H9 (cell line): ENCODE measurements around the gene MGAT5. TPM values are rescaled to one million over a fixed set of nuclear protein-coding genes. Genes with fewer than 3 reads are reported as not detected.

Source experiments
- DNase-seq: peaks from one replicate; pipeline ENCODE4 v3.0.0-alpha.2; 2017
- H2AFZ ChIP-seq: one replicate; pipeline ENCODE4 v1.6.1; 2013; ENCODE audit warnings: mild to moderate bottlenecking, low read length, control low read depth, moderate library complexity
- H2AK5ac ChIP-seq: 2 replicates; pipeline ENCODE4 v1.6.1; 2013; ENCODE audit warnings: low read length, control low read depth, mixed read lengths; ENCODE audit not compliant: insufficient read length
- H2BK120ac ChIP-seq: one replicate; pipeline ENCODE4 v1.6.1; 2013; ENCODE audit warnings: low read depth, mild to moderate bottlenecking, low read length, control low read depth, inconsistent platforms; ENCODE audit not compliant: poor library complexity, severe bottlenecking
- H2BK12ac ChIP-seq: 2 replicates; pipeline ENCODE4 v1.6.1; 2013; ENCODE audit warnings: low read length, control low read depth, mixed read lengths, low read depth; ENCODE audit not compliant: insufficient read length
- H2BK15ac ChIP-seq: 2 replicates; pipeline ENCODE4 v1.6.1; 2013; ENCODE audit warnings: low read depth, low read length, control low read depth
- H2BK20ac ChIP-seq: one replicate; pipeline ENCODE4 v1.6.1; 2013; ENCODE audit warnings: low read depth, mild to moderate bottlenecking, low read length, control low read depth, inconsistent platforms; ENCODE audit not compliant: poor library complexity, severe bottlenecking
- H2BK5ac ChIP-seq: 2 replicates; pipeline ENCODE4 v1.6.1; 2013; ENCODE audit warnings: low read length, control low read depth, mixed read lengths; ENCODE audit not compliant: insufficient read length
- H3K14ac ChIP-seq: 2 replicates; pipeline ENCODE4 v1.6.1; 2013; ENCODE audit warnings: low read length, control low read depth; ENCODE audit not compliant: insufficient read depth
- H3K18ac ChIP-seq: 2 replicates; pipeline ENCODE4 v1.6.1; 2013; ENCODE audit warnings: low read depth, mild to moderate bottlenecking, mixed read lengths, low read length, control low read depth; ENCODE audit not compliant: insufficient read length
- H3K23ac ChIP-seq: 2 replicates; pipeline ENCODE4 v1.6.1; 2013; ENCODE audit warnings: low read length, control low read depth, mixed read lengths, low read depth; ENCODE audit not compliant: insufficient read length
- H3K23me2 ChIP-seq: 2 replicates; pipeline ENCODE4 v1.6.1; 2013; ENCODE audit warnings: low read depth, mild to moderate bottlenecking, mixed read lengths, low read length, control low read depth; ENCODE audit not compliant: insufficient read length, poor library complexity, severe bottlenecking
- H3K27ac ChIP-seq: 2 replicates; pipeline ENCODE4 v1.5.1; 2013; ENCODE audit warnings: low read length, control low read depth, mixed read lengths, low read depth; ENCODE audit not compliant: insufficient read length
- H3K27me3 ChIP-seq: 2 replicates; pipeline ENCODE4 v1.6.1; 2013; ENCODE audit warnings: low read length, control low read depth, inconsistent platforms; ENCODE audit not compliant: insufficient read depth
- H3K4ac ChIP-seq: 2 replicates; pipeline ENCODE4 v1.6.1; 2013; ENCODE audit warnings: low read depth, mild to moderate bottlenecking, control low read depth, inconsistent platforms, low read length, moderate library complexity
- H3K4me1 ChIP-seq: 2 replicates; pipeline ENCODE4 v1.6.1; 2013; ENCODE audit warnings: low read length, control low read depth, inconsistent platforms; ENCODE audit not compliant: insufficient read depth
- H3K4me2 ChIP-seq: 2 replicates; pipeline ENCODE4 v1.6.1; 2013; ENCODE audit warnings: low read length, control low read depth, mixed read lengths; ENCODE audit not compliant: insufficient read length, insufficient read depth
- H3K56ac ChIP-seq: 2 replicates; pipeline ENCODE4 v1.6.1; 2013; ENCODE audit warnings: low read depth, mild to moderate bottlenecking, mixed read lengths, low read length, control low read depth; ENCODE audit not compliant: insufficient read length
- H3K79me1 ChIP-seq: 2 replicates; pipeline ENCODE4 v1.6.1; 2013; ENCODE audit warnings: low read depth, mild to moderate bottlenecking, moderate library complexity, low read length, control low read depth, inconsistent platforms; ENCODE audit not compliant: insufficient read depth, poor library complexity, severe bottlenecking
- H3K79me2 ChIP-seq: 2 replicates; pipeline ENCODE4 v1.6.1; 2013; ENCODE audit warnings: low read length, control low read depth, inconsistent platforms; ENCODE audit not compliant: insufficient read depth
- H3K9ac ChIP-seq: 2 replicates; pipeline ENCODE4 v1.6.1; 2013; ENCODE audit warnings: low read length, control low read depth, mixed read lengths; ENCODE audit not compliant: insufficient read length; ENCODE audit errors: extremely low read depth
- H3K9me3 ChIP-seq: one replicate; pipeline ENCODE4 v1.6.1; 2013; ENCODE audit warnings: low read depth, low read length, inconsistent platforms; ENCODE audit not compliant: control insufficient read depth
- H3T11ph ChIP-seq: one replicate; pipeline ENCODE4 v1.6.1; 2013; ENCODE audit warnings: mild to moderate bottlenecking, low read length, control low read depth, inconsistent platforms
- H4K20me1 ChIP-seq: one replicate; pipeline ENCODE4 v1.6.1; 2013; ENCODE audit not compliant: control insufficient read depth, insufficient read length, insufficient read depth
- H4K5ac ChIP-seq: 2 replicates; pipeline ENCODE4 v1.6.1; 2013; ENCODE audit warnings: low read depth, mild to moderate bottlenecking, mixed read lengths, low read length, control low read depth; ENCODE audit not compliant: insufficient read length
- H4K8ac ChIP-seq: replicated peaks from 2 replicates; pipeline ENCODE4 v1.6.1; 2013; ENCODE audit warnings: low read length, control low read depth, mixed read lengths, low read depth; ENCODE audit not compliant: insufficient read length
- H4K91ac ChIP-seq: 2 replicates; pipeline ENCODE4 v1.6.1; 2013; ENCODE audit warnings: low read depth, mild to moderate bottlenecking, moderate library complexity, mixed read lengths, low read length, control low read depth; ENCODE audit not compliant: insufficient read length
- H3K27ac Mint-ChIP-seq, 3 experiments: 2 replicates in 2 of 3; 3 replicates in 1 of 3; pipeline ENCODE4 v1.8.0; 2020 to 2021; ENCODE audit warnings: mixed read lengths in 3 of 3, mild to moderate bottlenecking in 1 of 3, moderate library complexity in 1 of 3
- H3K27me3 Mint-ChIP-seq: 2 replicates; pipeline ENCODE4 v1.8.0; 2021; ENCODE audit warnings: low read depth, mild to moderate bottlenecking, moderate library complexity, mixed read lengths
- H3K36me3 Mint-ChIP-seq, 3 experiments: 2 replicates in 2 of 3; 3 replicates in 1 of 3; pipeline ENCODE4 v1.8.0; 2020 to 2021; ENCODE audit warnings: low read depth in 3 of 3, mixed read lengths in 3 of 3; ENCODE audit not compliant: insufficient read depth in 1 of 3
- H3K4me1 Mint-ChIP-seq, 2 experiments: 2 replicates each; pipeline ENCODE4 v1.8.0; 2020; ENCODE audit warnings: mixed read lengths in 2 of 2
- H3K4me3 Mint-ChIP-seq, 2 experiments: 2 replicates in 1 of 2; 3 replicates in 1 of 2; pipeline ENCODE4 v1.8.0; 2020 to 2021; ENCODE audit warnings: mild to moderate bottlenecking in 2 of 2, mixed read lengths in 2 of 2, moderate library complexity in 1 of 2
- H3K9me3 Mint-ChIP-seq, 2 experiments: 2 replicates in 1 of 2; 3 replicates in 1 of 2; pipeline ENCODE4 v1.8.0; 2020; ENCODE audit warnings: mild to moderate bottlenecking in 2 of 2, mixed read lengths in 2 of 2, moderate library complexity in 1 of 2
- WGBS: extraction: QIAGEN DNeasy Blood & Tissue Kit; methylation state at CpG from one replicate; pipeline ENCODE4 v1.1.7; 2013; ENCODE audit warnings: missing lambda C conversion rate, low lambda C conversion rate, mixed read lengths; ENCODE audit not compliant: insufficient read length; ENCODE audit errors: extremely low coverage; 5-methylcytosine and 5-hydroxymethylcytosine counted together
- total RNA-seq: library from RNA; stranded (reverse); gene quantifications from 2 replicates; pipeline ENCODE4 v1.2.1, GENCODE V29; 2021
- TF ChIP-seq, protein P1 (sequence below): fragments of 200-600 bp; sonication (generic); conservative IDR thresholded peaks from 3 replicates; pipeline ENCODE4 v1.8.0; 2021; ENCODE audit warnings: antibody characterized with exemption, mild to moderate bottlenecking

MGAT5 gene
- total RNA-seq, 1 experiment from 2014 or later, result 25.7 TPM

DNA sequence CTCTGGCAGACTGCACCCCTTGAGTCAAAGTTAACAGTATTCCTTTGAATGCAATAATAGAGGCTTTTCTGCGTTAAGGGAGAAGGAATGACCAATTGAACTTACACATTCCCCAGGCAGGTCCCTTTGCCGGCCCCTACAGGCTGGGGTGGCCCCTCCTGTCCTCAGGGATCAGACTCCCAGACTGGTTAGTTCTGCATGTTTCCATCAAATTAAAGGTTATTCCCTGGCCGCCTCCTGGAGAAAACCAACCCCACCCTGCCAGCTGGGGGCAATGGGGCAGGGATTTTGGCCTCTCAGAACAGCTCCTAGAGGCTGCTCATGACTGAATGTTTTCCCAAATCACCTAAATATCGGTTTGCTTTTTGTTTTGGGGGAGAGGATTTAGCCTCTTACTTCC, 199.6 kb downstream of the MGAT5 start:
- Histone ChIP-seq H3K9me3 (no peaks in the 10 kb centered on the region), H2BK20ac (no peak overlapping the region), H3K14ac (no peak overlapping the region), H3K18ac (no peak overlapping the region), H4K5ac (no peak overlapping the region), H3K27ac (no peak overlapping the region), H2BK15ac (no peak overlapping the region), H2AFZ (no peak overlapping the region), H3K4me1 (no peaks in the 10 kb centered on the region), H3K4ac (no peak overlapping the region), H4K91ac (no peak overlapping the region), H3K56ac (no peak overlapping the region), H2AK5ac (no peak overlapping the region), H3K4me2 (no peak overlapping the region), H3K27me3 (no peaks in the 10 kb centered on the region), H3K23me2 (no peaks in the 10 kb centered on the region), H3K23ac (no peak overlapping the region), H3K79me2 (no peaks in the 10 kb centered on the region), H3T11ph (no peak overlapping the region), H4K20me1 (no peaks in the 10 kb centered on the region), H2BK120ac (no peak overlapping the region), H4K8ac (no peak overlapping the region), H2BK5ac (no peak overlapping the region), H3K79me1 (no peaks in the 10 kb centered on the region), H2BK12ac (no peak overlapping the region), H3K9ac (no peak overlapping the region)
- Mint-ChIP-seq H3K4me1 (peaks cover 14 to 15% of the 10 kb centered on the region in 2 experiments; a peak in 3 of 4 replicates), H3K36me3 (peaks cover 4 to 9% (median 8%) of the 10 kb centered on the region in 3 experiments; a peak in 6 of 7 replicates), H3K27ac (no peak overlapping the region), H3K4me3 (no peak overlapping the region), H3K27me3 (no peaks in the 10 kb centered on the region), H3K9me3 (no peaks in the 10 kb centered on the region)
- no CpG with 5 or more reads among the region's 4 CpGs for whole genome bisulfite sequencing
- peak; percentile 18 for DNase-seq
- TF ChIP-seq, protein P1, sequence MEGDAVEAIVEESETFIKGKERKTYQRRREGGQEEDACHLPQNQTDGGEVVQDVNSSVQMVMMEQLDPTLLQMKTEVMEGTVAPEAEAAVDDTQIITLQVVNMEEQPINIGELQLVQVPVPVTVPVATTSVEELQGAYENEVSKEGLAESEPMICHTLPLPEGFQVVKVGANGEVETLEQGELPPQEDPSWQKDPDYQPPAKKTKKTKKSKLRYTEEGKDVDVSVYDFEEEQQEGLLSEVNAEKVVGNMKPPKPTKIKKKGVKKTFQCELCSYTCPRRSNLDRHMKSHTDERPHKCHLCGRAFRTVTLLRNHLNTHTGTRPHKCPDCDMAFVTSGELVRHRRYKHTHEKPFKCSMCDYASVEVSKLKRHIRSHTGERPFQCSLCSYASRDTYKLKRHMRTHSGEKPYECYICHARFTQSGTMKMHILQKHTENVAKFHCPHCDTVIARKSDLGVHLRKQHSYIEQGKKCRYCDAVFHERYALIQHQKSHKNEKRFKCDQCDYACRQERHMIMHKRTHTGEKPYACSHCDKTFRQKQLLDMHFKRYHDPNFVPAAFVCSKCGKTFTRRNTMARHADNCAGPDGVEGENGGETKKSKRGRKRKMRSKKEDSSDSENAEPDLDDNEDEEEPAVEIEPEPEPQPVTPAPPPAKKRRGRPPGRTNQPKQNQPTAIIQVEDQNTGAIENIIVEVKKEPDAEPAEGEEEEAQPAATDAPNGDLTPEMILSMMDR, result no peak
